Transverse colon (tissue), 4 donors: ENCODE measurements around the gene CYP26A1. TPM values are rescaled to one million over a fixed set of nuclear protein-coding genes. Genes with fewer than 3 reads are reported as not detected.

Source experiments
- DNase-seq: peaks from one replicate; pipeline ENCODE4 v3.0.0-alpha.2; 2019
- H3K27ac ChIP-seq, 4 donors: fragments of 200-600 bp; sonication (generic); 2 replicates each; pipeline ENCODE4 v1.5.1; 2016 to 2018; ENCODE audit warnings: inconsistent platforms in 4 of 4
- H3K27me3 ChIP-seq: fragments of 200-600 bp; sonication (generic); 2 replicates; pipeline ENCODE4 v1.5.1; 2017; ENCODE audit warnings: inconsistent platforms
- H3K36me3 ChIP-seq, 4 donors: fragments of 200-600 bp; sonication (generic); 2 replicates each; pipeline ENCODE4 v1.5.1; 2017 to 2019; ENCODE audit warnings: inconsistent platforms in 4 of 4
- H3K4me1 ChIP-seq, 4 donors: fragments of 200-600 bp; sonication (generic); 2 replicates each; pipeline ENCODE4 v1.5.1; 2017 to 2020; ENCODE audit warnings: inconsistent platforms in 4 of 4
- H3K4me3 ChIP-seq, 4 donors: fragments of 200-600 bp; sonication (generic); 1 replicate in 1 of 4; 2 replicates in 3 of 4; pipeline versions ENCODE4 v1.5.1 to v1.6.1; 2017 to 2019; ENCODE audit warnings: inconsistent platforms in 4 of 4
- H3K9me3 ChIP-seq, 2 donors: fragments of 200-600 bp; sonication (generic); 2 replicates each; pipeline ENCODE4 v1.5.1; 2017 to 2019; ENCODE audit warnings: inconsistent platforms in 2 of 2
- EP300 ChIP-seq: sonication (generic); formaldehyde crosslinking; IDR thresholded peaks from one replicate; pipeline ENCODE4 v1.6.1; 2017; ENCODE audit warnings: antibody characterized with exemption, low read depth
- POLR2A ChIP-seq: fragments of 450-650 bp; IDR thresholded peaks from one replicate; pipeline ENCODE4 v1.6.1; 2016; ENCODE audit warnings: antibody characterized with exemption, mild to moderate bottlenecking, moderate library complexity
- POLR2AphosphoS5 ChIP-seq, 3 donors: sonication (generic); formaldehyde crosslinking; IDR thresholded peaks; one replicate each; pipeline ENCODE4 v1.6.1; 2016; ENCODE audit warnings: antibody characterized with exemption in 3 of 3
- WGBS, 2 donors: methylation state at CpG; one replicate each; pipeline ENCODE4 v1.1.5; 2018; ENCODE audit warnings: low coverage in 1 of 2; 5-methylcytosine and 5-hydroxymethylcytosine counted together
- in situ Hi-C, 4 donors: fragments of 200-750 bp; cut with MboI; loops; one replicate each; pipeline versions ENCODE4 v1.15.0 to v1.15.1; 2017; ENCODE audit warnings: low sequenced_read_pairs in 3 of 4, low pct_ligation_motif_present in 1 of 4, low pct_unique_long_range_greater_than_20kb in 1 of 4
- intact Hi-C: fragments of 100-400 bp; cut with DNase I; formaldehyde crosslinking; loops from one replicate; pipeline ENCODE4 v1.15.1; 2023; ENCODE audit warnings: low total_unique reads
- total RNA-seq, 4 donors: library from RNA; depleted of rRNA; stranded (reverse); fragments of >200 nt; gene quantifications; one replicate each; pipeline ENCODE4 v1.1.0, GENCODE V29; 2016
- TF ChIP-seq, protein P1 (sequence below), 5 experiments: fragments of 200-600 bp in 3 of 5; fragments of 450-650 bp in 2 of 5; sonication (generic) in 3 of 5; IDR thresholded peaks; 1 replicate in 2 of 5; 2 replicates in 3 of 5; pipeline ENCODE4 v1.5.1; 2016 to 2017; ENCODE audit warnings: antibody characterized with exemption in 5 of 5, inconsistent platforms in 3 of 5, mild to moderate bottlenecking in 2 of 5, moderate library complexity in 1 of 5

The CYP26A1 gene
- total RNA-seq, 4 donors from 2014 or later = not detected

DNA sequence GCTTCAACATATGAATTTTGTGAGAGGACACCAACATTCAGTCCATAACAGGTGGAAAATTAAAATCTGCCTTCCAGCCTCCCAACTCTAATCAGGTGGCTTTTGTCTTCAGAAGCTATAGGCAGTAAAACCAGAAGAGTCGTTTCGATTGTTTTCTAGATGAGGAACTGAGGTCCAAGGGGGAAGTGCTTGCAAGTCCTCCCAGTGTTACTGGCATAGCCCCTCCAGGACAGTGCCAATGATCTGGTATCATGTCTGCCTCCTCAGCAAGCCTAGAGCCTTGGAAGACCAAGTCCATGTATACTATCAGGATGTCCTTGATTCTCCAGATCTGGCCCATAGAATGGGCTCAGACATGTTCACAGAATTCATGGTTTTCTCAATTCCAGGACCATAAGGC lies 16.9 kb downstream of the CYP26A1 start:
- no peaks in the 10 kb centered on the region for H3K27me3 ChIP-seq
- intact Hi-C loops = no loop called here
- DNase-seq = no peak
- H3K36me3 ChIP-seq = no peaks in the 10 kb centered on the region
- 81% methylated on average over 2 of the region's 2 CpGs; no CpG with 5 or more reads in 1 of the 2 donors for WGBS, 2 donors
- TF ChIP-seq POLR2AphosphoS5 (IDR thresholded peaks at IDR 0.05) (no peak), POLR2A (no peak), EP300 (no peak)
- TF ChIP-seq, protein P1, sequence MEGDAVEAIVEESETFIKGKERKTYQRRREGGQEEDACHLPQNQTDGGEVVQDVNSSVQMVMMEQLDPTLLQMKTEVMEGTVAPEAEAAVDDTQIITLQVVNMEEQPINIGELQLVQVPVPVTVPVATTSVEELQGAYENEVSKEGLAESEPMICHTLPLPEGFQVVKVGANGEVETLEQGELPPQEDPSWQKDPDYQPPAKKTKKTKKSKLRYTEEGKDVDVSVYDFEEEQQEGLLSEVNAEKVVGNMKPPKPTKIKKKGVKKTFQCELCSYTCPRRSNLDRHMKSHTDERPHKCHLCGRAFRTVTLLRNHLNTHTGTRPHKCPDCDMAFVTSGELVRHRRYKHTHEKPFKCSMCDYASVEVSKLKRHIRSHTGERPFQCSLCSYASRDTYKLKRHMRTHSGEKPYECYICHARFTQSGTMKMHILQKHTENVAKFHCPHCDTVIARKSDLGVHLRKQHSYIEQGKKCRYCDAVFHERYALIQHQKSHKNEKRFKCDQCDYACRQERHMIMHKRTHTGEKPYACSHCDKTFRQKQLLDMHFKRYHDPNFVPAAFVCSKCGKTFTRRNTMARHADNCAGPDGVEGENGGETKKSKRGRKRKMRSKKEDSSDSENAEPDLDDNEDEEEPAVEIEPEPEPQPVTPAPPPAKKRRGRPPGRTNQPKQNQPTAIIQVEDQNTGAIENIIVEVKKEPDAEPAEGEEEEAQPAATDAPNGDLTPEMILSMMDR (IDR thresholded peaks at IDR 0.05) = no peak
- no peak overlapping the region for H3K27ac ChIP-seq
- no peaks in the 10 kb centered on the region for H3K9me3 ChIP-seq
- in situ Hi-C loops = loop anchor here in 1 of 4 donors (25.0 kb wide), 1 partner anchor 422 kb away; no protein-coding TSS in a partner anchor
- H3K4me3 ChIP-seq = no peak overlapping the region
- H3K4me1 ChIP-seq = no peaks in the 10 kb centered on the region

DNA sequence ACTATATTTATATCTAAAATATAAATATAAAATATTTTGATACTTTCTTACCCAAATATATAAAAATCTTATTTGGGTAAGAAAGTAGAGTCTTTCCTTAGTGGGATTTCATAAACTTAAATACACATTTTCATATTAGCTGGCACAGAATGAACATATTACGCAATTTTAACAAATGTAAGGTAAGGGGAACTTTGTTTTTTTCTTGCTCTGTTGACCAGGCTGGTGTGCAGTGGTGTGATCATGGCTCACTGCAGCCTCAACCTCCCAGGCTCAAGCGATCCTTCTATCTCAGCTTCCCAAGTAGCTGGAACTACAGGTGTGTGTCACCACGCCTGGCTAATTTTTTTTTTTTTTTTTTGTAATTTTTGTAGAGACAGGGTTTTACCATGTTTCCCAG lies 18.3 kb downstream of the CYP26A1 start:
- WGBS, 2 donors = 91 to 96% methylated on average over 3 of the region's 3 CpGs
- no peaks in the 10 kb centered on the region for H3K27me3 ChIP-seq

DNA sequence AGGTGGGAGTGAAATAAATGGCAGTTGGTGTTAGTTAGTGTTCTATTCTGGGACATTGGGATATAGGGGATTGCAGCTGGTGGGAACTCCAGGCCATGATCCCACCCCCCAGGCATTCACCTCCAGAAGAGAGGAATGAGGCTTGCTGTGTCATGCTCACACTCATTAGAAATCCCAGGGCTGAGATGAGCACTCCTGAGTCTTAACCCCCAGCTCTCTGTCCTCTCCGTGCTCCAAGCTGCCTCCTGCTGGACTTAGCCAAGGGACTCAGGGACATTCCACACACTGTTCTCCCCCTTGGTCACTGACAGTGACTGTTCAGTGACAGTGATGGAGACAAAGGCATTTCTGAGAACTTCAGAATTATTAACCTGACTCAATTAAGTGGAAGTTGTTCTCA lies 21.5 kb downstream of the CYP26A1 start:
- DNase-seq = no peak
- H3K36me3 ChIP-seq = no peaks in the 10 kb centered on the region
- no peaks in the 10 kb centered on the region for H3K4me1 ChIP-seq
- WGBS, 2 donors = 100% methylated on average over 1 of the region's 1 CpG; no CpG with 5 or more reads in 1 of the 2 donors
- no peak overlapping the region for H3K27ac ChIP-seq
- in situ Hi-C loops = loop anchor here in 1 of 4 donors (25.0 kb wide), 1 partner anchor 417 kb away; no protein-coding TSS in a partner anchor
- TF ChIP-seq EP300 (no peak), POLR2AphosphoS5 (IDR thresholded peaks at IDR 0.05) (no peak), POLR2A (no peak)
- TF ChIP-seq, protein P1 (IDR thresholded peaks at IDR 0.05) = no peak
- no peak overlapping the region for H3K4me3 ChIP-seq
- no peaks in the 10 kb centered on the region for H3K9me3 ChIP-seq
- intact Hi-C loops = no loop called here
- H3K27me3 ChIP-seq = no peaks in the 10 kb centered on the region

More for the DNA sequence above, 18.3 kb downstream of the CYP26A1 start:
- Histone ChIP-seq H3K27ac (no peak overlapping the region), H3K9me3 (no peaks in the 10 kb centered on the region), H3K36me3 (no peaks in the 10 kb centered on the region), H3K4me3 (no peak overlapping the region), H3K4me1 (no peaks in the 10 kb centered on the region)
- DNase-seq = no peak
- intact Hi-C loops (no loop called here), in situ Hi-C loops (loop anchor here in 1 of 4 donors (25.0 kb wide), 1 partner anchor 420 kb away; no protein-coding TSS in a partner anchor)
- TF ChIP-seq, protein P1 (IDR thresholded peaks at IDR 0.05) = no peak
- TF ChIP-seq POLR2AphosphoS5 (IDR thresholded peaks at IDR 0.05) = no peak
- TF ChIP-seq EP300 = no peak
- no peak for TF ChIP-seq POLR2A

DNA sequence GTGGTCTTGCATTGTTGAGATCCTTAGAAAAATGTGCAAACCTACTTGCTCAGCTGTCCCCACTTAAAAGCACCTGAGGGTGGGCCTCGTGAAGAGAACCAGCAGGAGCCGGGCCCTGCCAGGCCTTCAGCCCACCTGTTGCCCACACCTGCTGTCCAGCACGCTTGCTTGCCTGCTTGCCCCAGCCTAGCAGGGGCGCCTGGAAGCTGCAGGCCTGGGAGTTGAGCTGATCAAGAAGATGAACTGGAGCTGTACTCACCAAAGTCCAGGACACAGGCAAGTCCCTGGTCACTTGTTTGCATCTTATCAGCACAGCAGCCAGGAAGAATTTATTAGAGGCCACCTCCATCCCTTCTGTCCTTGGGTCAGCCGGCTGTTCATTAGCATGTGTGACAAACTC lies 23.2 kb downstream of the CYP26A1 start:
- Histone ChIP-seq H3K27ac (no peak overlapping the region), H3K27me3 (no peaks in the 10 kb centered on the region), H3K4me3 (no peak overlapping the region), H3K36me3 (no peaks in the 10 kb centered on the region), H3K9me3 (no peaks in the 10 kb centered on the region), H3K4me1 (no peaks in the 10 kb centered on the region)
- TF ChIP-seq POLR2AphosphoS5 (IDR thresholded peaks at IDR 0.05) = no peak
- TF ChIP-seq, protein P1 (IDR thresholded peaks at IDR 0.05) = no peak
- TF ChIP-seq EP300 = no peak
- no peak for TF ChIP-seq POLR2A
- in situ Hi-C loops = loop anchor here in 1 of 4 donors (25.0 kb wide), 1 partner anchor 415 kb away; no protein-coding TSS in a partner anchor
- DNase-seq = no peak
- intact Hi-C loops = no loop called here
- WGBS, 2 donors = 75% methylated on average over 5 of the region's 5 CpGs; no CpG with 5 or more reads in 1 of the 2 donors
